DND-41 (cell line): ENCODE results near the gene PINK1.

Experiments
- EZH2 ChIP-seq: IDR thresholded peaks from 3 replicates; pipeline ENCODE4 v1.6.1; 2012; ENCODE audit warnings: borderline replicate concordance, low read depth, mild to moderate bottlenecking, moderate library complexity, low read length, inconsistent platforms; ENCODE audit not compliant: severe bottlenecking
- TF ChIP-seq, protein P1 (sequence below): IDR thresholded peaks from 2 replicates; pipeline ENCODE4 v1.5.1; 2012; ENCODE audit warnings: borderline replicate concordance, low read length, moderate library complexity, mild to moderate bottlenecking; ENCODE audit not compliant: poor library complexity, severe bottlenecking; ENCODE audit errors: extremely low read depth

DNA sequence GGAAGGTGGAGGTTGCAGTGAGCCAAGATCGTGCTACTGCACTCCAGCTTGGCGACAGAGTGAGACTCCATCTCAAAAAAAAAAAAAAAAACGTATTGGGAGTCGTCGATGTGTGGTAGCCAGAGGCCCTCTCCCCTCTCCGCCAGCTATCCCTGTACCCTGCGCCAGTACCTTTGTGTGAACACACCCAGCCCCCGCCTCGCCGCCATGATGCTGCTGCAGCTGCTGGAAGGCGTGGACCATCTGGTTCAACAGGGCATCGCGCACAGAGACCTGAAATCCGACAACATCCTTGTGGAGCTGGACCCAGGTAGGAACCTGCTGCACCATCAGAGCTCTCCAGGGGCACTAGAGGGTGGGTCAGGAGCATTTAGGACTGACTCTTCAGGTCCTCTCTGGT is 12.2 kb downstream of the PINK1 start:
- TF ChIP-seq, protein P1, sequence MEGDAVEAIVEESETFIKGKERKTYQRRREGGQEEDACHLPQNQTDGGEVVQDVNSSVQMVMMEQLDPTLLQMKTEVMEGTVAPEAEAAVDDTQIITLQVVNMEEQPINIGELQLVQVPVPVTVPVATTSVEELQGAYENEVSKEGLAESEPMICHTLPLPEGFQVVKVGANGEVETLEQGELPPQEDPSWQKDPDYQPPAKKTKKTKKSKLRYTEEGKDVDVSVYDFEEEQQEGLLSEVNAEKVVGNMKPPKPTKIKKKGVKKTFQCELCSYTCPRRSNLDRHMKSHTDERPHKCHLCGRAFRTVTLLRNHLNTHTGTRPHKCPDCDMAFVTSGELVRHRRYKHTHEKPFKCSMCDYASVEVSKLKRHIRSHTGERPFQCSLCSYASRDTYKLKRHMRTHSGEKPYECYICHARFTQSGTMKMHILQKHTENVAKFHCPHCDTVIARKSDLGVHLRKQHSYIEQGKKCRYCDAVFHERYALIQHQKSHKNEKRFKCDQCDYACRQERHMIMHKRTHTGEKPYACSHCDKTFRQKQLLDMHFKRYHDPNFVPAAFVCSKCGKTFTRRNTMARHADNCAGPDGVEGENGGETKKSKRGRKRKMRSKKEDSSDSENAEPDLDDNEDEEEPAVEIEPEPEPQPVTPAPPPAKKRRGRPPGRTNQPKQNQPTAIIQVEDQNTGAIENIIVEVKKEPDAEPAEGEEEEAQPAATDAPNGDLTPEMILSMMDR, result no peak
- TF ChIP-seq EZH2, result no peak
